Thoracic aorta (tissue), 2 donors: ENCODE measurements around the gene CNKSR3. TPM values are rescaled to one million over a fixed set of nuclear protein-coding genes. Genes with fewer than 3 reads are reported as not detected.

Experiments
- ATAC-seq: fragments of 150-250 bp; one replicate; pipeline ENCODE4 v1.8.0; 2017; ENCODE audit warnings: low read depth; ENCODE audit not compliant: insufficient number of reproducible peaks, low FRiP score
- DNase-seq: peaks from one replicate; pipeline ENCODE4 v3.0.0-alpha.2; 2020; ENCODE audit warnings: low spot score
- H3K27ac ChIP-seq, 2 donors: fragments of 200-600 bp; sonication (generic); 1 replicate in 1 of 2; 2 replicates in 1 of 2; pipeline ENCODE4 v1.5.1; 2016; ENCODE audit warnings: mild to moderate bottlenecking in 2 of 2, moderate library complexity in 2 of 2
- H3K27me3 ChIP-seq: fragments of 200-600 bp; sonication (generic); replicated peaks from 2 replicates; pipeline ENCODE4 v1.6.0; 2016; ENCODE audit warnings: mild to moderate bottlenecking; ENCODE audit not compliant: insufficient read depth
- H3K36me3 ChIP-seq: fragments of 200-600 bp; sonication (generic); one replicate; pipeline ENCODE4 v1.5.1; 2016
- H3K4me1 ChIP-seq, 2 donors: fragments of 200-600 bp; sonication (generic); 1 replicate in 1 of 2; 2 replicates in 1 of 2; pipeline versions ENCODE4 v1.5.1 to v1.6.0; 2016; ENCODE audit warnings: low read depth in 2 of 2, mild to moderate bottlenecking in 1 of 2; ENCODE audit not compliant: control insufficient read depth in 1 of 2
- H3K4me3 ChIP-seq: fragments of 200-600 bp; sonication (generic); 2 replicates; pipeline ENCODE4 v1.5.1; 2016; ENCODE audit warnings: mild to moderate bottlenecking
- H3K9me3 ChIP-seq: fragments of 200-600 bp; sonication (generic); 2 replicates; pipeline ENCODE4 v1.5.1; 2016
- CTCF ChIP-seq: fragments of 200-600 bp; sonication (generic); IDR thresholded peaks from one replicate; pipeline ENCODE4 v1.5.1; 2019; ENCODE audit warnings: antibody characterized with exemption
- total RNA-seq, 2 donors: library from RNA; depleted of rRNA; stranded (reverse); fragments of >200 nt; gene quantifications; one replicate each; pipeline versions ENCODE4 v1.1.0 to v1.2.3, GENCODE V29; 2016

The CNKSR3 gene
- total RNA-seq, 2 donors from 2014 or later: 20.2 to 22.9 TPM

DNA sequence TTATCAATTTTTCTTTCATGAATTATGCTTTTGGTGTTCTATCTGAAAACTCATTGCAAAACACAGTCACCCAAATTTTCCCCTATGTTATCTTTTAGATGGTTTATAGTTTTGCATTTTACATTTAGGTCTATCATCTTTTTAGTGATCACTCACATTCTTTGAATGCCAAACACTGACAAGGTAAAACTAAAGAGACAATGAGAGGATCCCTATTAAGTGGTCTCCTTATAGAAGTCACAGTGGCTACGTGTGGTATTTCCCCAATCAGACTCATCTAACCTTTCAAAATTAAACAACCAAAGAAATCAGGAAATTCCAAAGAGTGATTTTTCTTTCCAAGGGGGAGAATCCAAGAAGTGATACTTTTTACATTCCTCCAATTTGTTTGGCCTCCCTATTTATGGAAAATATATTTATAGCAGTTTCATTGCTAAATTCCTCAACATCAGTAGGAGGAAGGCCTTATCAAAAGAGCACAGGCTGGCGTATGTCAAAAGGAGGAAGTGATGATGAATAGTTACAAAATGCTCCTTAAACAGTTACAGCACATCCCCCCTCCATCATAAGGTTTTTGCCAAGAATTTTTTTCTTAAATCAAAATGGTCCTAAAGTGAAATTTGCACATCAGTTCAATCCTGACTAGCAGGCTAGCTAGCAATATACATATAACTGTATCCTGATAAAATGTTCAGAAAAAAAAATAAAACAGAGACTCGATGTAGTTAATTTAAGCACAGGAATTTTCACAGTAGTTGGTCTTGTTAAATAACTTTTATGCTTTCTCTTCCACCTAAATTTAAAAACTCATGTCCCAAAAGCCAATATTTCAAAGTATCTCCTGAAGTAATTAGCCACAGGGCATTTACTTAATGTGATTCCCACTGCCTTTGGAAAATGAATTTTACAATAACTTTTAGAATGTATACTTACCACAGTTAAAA lies 77.7 kb downstream of the CNKSR3 start:
- no peak for TF ChIP-seq CTCF
- Histone ChIP-seq H3K9me3 (no peaks in the 10 kb centered on the region), H3K27me3 (no peaks in the 10 kb centered on the region), H3K36me3 (no peaks in the 10 kb centered on the region), H3K4me3 (peak overlapping the region; percentile 3), H3K4me1 (peaks cover 26 to 38% of the 10 kb centered on the region in 2 donors), H3K27ac (peak overlapping the region; percentile 63 to 78)
- ATAC-seq: peak; percentile 56
- DNase-seq: no peak

DNA sequence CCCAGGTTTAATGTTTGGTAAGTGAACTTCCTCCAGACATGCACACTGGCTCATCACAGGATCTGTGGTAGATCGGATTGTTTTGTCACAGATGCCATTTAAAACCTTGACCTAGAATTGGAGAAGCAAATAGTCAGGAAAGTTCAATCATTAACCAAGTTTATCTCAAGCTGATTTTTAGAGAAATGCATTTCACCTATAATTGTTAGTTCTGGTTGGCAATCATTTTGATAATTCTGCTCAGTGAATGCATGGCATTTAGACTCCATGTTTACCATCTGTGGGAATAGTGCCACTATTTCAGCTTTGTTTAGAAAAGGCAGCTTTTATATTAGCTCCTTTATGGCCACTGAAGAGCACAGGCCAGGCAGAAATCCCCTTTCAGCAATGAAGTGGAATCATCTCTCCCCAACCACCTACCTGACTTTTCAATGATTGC lies 80.0 kb downstream of the CNKSR3 start:
- ATAC-seq (no peak), DNase-seq (no peak)
- TF ChIP-seq CTCF: no peak
- Histone ChIP-seq H3K27ac (peak overlapping the region; percentile 17 to 38), H3K4me1 (peaks cover 28 to 52% of the 10 kb centered on the region in 2 donors), H3K9me3 (no peaks in the 10 kb centered on the region), H3K27me3 (no peaks in the 10 kb centered on the region), H3K4me3 (no peak overlapping the region), H3K36me3 (no peaks in the 10 kb centered on the region)

GRCh38 chr6:154429711-154430110 lies 80.8 kb downstream of the CNKSR3 start:
- Histone ChIP-seq H3K27me3 (no peaks in the 10 kb centered on the region), H3K36me3 (no peaks in the 10 kb centered on the region), H3K4me1 (peaks cover 28 to 50% of the 10 kb centered on the region in 2 donors), H3K4me3 (no peak overlapping the region), H3K27ac (peak overlapping the region; percentile 17 to 49), H3K9me3 (no peaks in the 10 kb centered on the region)
- no peak for TF ChIP-seq CTCF
- ATAC-seq (no peak), DNase-seq (no peak)

DNA sequence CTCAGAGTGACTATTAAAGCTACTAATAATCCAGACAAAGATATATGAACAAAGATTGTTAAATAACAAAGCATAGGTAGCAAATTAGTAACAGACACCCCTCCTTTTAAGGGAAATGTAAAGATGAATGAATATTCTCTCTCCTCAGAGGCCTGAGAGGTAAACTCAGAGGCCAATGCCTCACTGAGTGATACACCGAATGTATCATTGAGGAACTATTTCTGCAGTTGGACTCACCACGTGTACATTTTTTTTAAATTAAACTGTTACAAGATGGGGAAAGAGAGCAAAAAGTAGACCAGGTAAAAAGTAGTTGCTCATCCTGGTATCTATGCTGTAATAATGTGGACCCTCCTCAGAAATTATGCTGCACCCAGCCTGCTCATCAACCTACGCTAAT lies 81.6 kb downstream of the CNKSR3 start:
- ATAC-seq: no peak
- Histone ChIP-seq H3K36me3 (no peaks in the 10 kb centered on the region), H3K27me3 (no peaks in the 10 kb centered on the region), H3K4me1 (peaks cover 24 to 42% of the 10 kb centered on the region in 2 donors), H3K9me3 (no peaks in the 10 kb centered on the region), H3K4me3 (no peak overlapping the region), H3K27ac (peak overlapping the region; percentile 49 to 57)
- no peak for TF ChIP-seq CTCF
- DNase-seq: no peak

DNA sequence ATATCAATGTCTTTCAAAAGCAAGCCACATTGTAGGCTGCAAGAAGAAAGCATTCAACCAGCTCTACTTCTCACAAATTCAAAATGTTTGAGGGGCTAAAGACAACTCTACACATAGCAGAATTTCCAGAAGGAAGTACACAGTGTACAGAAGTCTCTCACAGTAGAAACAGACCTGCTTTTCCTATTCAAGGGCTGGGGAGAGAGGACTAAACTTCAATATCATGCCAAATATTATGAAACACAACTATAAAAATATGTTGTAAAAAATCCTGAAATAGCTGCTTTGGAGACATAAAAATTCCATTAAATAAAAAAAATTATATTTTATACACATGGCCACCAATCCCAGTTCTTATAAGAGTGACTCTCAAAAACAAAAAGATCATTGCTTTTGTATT lies 83.0 kb downstream of the CNKSR3 start:
- ATAC-seq (no peak), DNase-seq (no peak)
- H3K9me3 ChIP-seq: no peaks in the 10 kb centered on the region
- H3K4me3 ChIP-seq: no peak overlapping the region
- peak overlapping the region; percentile 53 to 57 for H3K27ac ChIP-seq
- no peaks in the 10 kb centered on the region for H3K27me3 ChIP-seq
- H3K4me1 ChIP-seq: peaks cover 9 to 27% of the 10 kb centered on the region in 2 donors
- no peak for TF ChIP-seq CTCF
- no peaks in the 10 kb centered on the region for H3K36me3 ChIP-seq
